Transverse colon (tissue), 4 donors: Measurements from ENCODE around the gene ABAT.

Experiments
- POLR2AphosphoS5 ChIP-seq, 3 donors: sonication (generic); formaldehyde crosslinking; IDR thresholded peaks; one replicate each; pipeline ENCODE4 v1.6.1; 2016; ENCODE audit warnings: antibody characterized with exemption in 3 of 3
- TF ChIP-seq, protein P1 (sequence below), 5 experiments: fragments of 200-600 bp in 3 of 5; fragments of 450-650 bp in 2 of 5; sonication (generic) in 3 of 5; IDR thresholded peaks; 1 replicate in 2 of 5; 2 replicates in 3 of 5; pipeline ENCODE4 v1.5.1; 2016 to 2017; ENCODE audit warnings: antibody characterized with exemption in 5 of 5, inconsistent platforms in 3 of 5, mild to moderate bottlenecking in 2 of 5, moderate library complexity in 1 of 5

DNA sequence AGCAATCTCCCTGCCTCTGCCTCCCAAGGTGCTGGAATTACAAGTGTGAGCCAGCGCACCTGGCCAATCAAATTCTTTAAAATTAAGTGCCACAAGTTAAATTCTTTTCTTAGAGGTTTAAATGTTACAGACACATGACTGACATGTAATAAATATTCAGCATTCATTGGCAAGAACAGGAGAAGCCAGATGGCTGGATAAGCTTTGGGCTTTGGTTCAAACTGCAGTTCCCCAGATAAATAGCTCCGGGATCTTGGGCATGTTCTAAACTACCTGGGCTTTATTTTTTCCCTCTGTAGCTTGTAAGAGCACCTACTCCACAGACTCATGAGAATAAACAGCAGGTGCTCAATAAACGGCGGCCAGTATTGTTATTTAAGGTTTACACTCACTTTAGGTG, 34.1 kb downstream of the ABAT start:
- TF ChIP-seq POLR2AphosphoS5 (IDR thresholded peaks at IDR 0.05), result no peak
- TF ChIP-seq, protein P1, sequence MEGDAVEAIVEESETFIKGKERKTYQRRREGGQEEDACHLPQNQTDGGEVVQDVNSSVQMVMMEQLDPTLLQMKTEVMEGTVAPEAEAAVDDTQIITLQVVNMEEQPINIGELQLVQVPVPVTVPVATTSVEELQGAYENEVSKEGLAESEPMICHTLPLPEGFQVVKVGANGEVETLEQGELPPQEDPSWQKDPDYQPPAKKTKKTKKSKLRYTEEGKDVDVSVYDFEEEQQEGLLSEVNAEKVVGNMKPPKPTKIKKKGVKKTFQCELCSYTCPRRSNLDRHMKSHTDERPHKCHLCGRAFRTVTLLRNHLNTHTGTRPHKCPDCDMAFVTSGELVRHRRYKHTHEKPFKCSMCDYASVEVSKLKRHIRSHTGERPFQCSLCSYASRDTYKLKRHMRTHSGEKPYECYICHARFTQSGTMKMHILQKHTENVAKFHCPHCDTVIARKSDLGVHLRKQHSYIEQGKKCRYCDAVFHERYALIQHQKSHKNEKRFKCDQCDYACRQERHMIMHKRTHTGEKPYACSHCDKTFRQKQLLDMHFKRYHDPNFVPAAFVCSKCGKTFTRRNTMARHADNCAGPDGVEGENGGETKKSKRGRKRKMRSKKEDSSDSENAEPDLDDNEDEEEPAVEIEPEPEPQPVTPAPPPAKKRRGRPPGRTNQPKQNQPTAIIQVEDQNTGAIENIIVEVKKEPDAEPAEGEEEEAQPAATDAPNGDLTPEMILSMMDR (IDR thresholded peaks at IDR 0.05), result no peak
